GM12891 (cell line): ENCODE data around the gene SCN1B.

Source experiments
- PAX5 ChIP-seq: IDR thresholded peaks from 2 replicates; pipeline ENCODE4 v1.6.1; 2011; ENCODE audit warnings: low read length, moderate library complexity, mild to moderate bottlenecking; ENCODE audit not compliant: insufficient read depth, severe bottlenecking
- POLR2A ChIP-seq: IDR thresholded peaks from 2 replicates; pipeline ENCODE4 v1.6.1; 2011; ENCODE audit warnings: low read depth, low read length, control low read depth
- POLR2AphosphoS5 ChIP-seq: IDR thresholded peaks from 2 replicates; pipeline ENCODE4 v1.6.1; 2011; ENCODE audit warnings: low read depth, low read length, control low read depth
- POU2F2 ChIP-seq: IDR thresholded peaks from 2 replicates; pipeline ENCODE4 v1.6.1; 2011; ENCODE audit warnings: low read depth, mild to moderate bottlenecking, control low read depth, low read length, moderate library complexity
- SPI1 ChIP-seq: IDR thresholded peaks from 2 replicates; pipeline ENCODE4 v1.6.1; 2011; ENCODE audit warnings: low read depth, low read length, control low read depth
- TAF1 ChIP-seq: IDR thresholded peaks from 2 replicates; pipeline ENCODE4 v1.6.1; 2011; ENCODE audit warnings: low read depth, low read length, control low read depth

DNA sequence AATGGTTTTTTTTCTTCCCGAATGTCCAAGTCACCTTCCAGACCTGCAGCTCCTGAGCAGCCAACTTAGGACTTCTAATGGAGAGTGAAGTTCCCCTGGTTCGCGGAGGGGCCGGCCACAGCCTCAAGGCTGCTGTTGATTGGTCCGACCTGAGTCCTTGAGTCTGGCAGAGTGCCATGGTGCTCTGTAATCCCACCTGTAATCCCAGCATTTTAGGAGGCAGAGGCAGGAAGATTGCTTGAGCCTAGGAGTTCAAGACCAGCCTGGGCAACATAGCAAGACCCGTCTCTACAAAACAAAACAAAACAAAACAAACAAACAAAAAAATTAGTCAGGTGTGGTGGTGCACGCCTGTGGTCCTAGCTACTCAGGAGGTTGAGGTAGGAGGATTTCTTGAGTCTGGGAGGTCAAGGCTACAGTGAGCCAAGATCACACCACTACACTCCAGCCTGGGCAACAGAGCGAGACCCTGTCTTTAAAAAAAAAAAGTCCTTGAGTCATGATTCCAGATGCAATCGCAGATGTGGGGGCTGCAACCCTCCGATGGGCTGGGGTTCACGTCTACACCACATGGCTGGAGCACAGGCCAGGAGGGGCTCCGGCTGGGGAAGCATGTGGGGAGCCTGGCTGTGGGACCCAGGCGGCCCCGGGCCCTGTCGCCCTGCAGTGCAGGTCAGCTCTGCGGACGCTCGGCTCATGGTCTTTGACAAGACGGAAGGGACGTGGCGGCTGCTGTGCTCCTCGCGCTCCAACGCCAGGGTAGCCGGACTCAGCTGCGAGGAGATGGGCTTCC, 28.9 kb downstream of the SCN1B start:
- TF ChIP-seq POLR2AphosphoS5 = no peak
- no peak for TF ChIP-seq POLR2A
- no peak for TF ChIP-seq TAF1
- no peak for TF ChIP-seq SPI1
- no peak for TF ChIP-seq POU2F2
- no peak for TF ChIP-seq PAX5
